GM18502 (cell line): ENCODE measurements around the gene POGZ.

ENCODE experiments used
- ATAC-seq: cut with Tn5 transposase; IDR thresholded peaks from one replicate; pipeline ENCODE4 v1.9.1; 2021; ENCODE audit warnings: mild to moderate bottlenecking; ENCODE audit not compliant: unreplicated experiment, poor library complexity

POGZ gene

GRCh38 chr1:151386002-151386401 is 73.3 kb downstream of the POGZ start:
- ATAC-seq: no peak

- no peak for ATAC-seq
These were observed 74.7 kb downstream of the POGZ start for GRCh38 chr1:151384584-151384983.

GRCh38 chr1:151377150-151377884 is 82.0 kb downstream of the POGZ start:
- ATAC-seq: no peak

- no peak for ATAC-seq
These were observed 86.1 kb downstream of the POGZ start for GRCh38 chr1:151373196-151373595.

- ATAC-seq: no peak
These were observed 87.0 kb downstream of the POGZ start, which contains the start of gene SELENBP1 for GRCh38 chr1:151372058-151372934. TSS of gene SELENBP1 (minus strand) at chr1:151372705. CDS start at chr1:151372641, 64 bp downstream.

GRCh38 chr1:151371370-151372057 is 87.8 kb downstream of the POGZ start:
- ATAC-seq: no peak

- no peak for ATAC-seq
These were observed 88.9 kb downstream of the POGZ start for GRCh38 chr1:151370211-151370911.

GRCh38 chr1:151369621-151370048 is 89.7 kb downstream of the POGZ start:
- no peak for ATAC-seq

GRCh38 chr1:151369302-151369610 is 90.0 kb downstream of the POGZ start:
- ATAC-seq: no peak

- ATAC-seq: no peak
These were observed 90.6 kb downstream of the POGZ start for GRCh38 chr1:151368393-151369301.

GRCh38 chr1:151367658-151368392 is 91.5 kb downstream of the POGZ start:
- no peak for ATAC-seq

GRCh38 chr1:151364996-151365395 is 94.3 kb downstream of the POGZ start:
- no peak for ATAC-seq

GRCh38 chr1:151362308-151363155 is 96.8 kb downstream of the POGZ start:
- no peak for ATAC-seq

- ATAC-seq: no peak
These were observed 97.4 kb downstream of the POGZ start for GRCh38 chr1:151361883-151362282.

GRCh38 chr1:151356696-151357095 is 102.6 kb downstream of the POGZ start:
- ATAC-seq: no peak
